GM23338 (cell line): ENCODE data around the gene PPM1N. TPM values are rescaled to one million over a fixed set of nuclear protein-coding genes. Genes with fewer than 3 reads are reported as not detected.

ENCODE experiments used
- ATAC-seq: fragments of 200-7000 bp; cut with Tn5 transposase; 3 replicates; pipeline ENCODE4 v1.9.1; 2020
- DNase-seq: peaks from one replicate; pipeline ENCODE4 v3.0.0-alpha.2; 2015; ENCODE audit warnings: low spot score
- H2AFZ ChIP-seq: fragments of 200-600 bp; sonication (generic); 2 replicates; pipeline ENCODE4 v1.8.0; 2016; ENCODE audit warnings: antibody characterized with exemption, mild to moderate bottlenecking, moderate library complexity
- H3F3A ChIP-seq: fragments of 200-600 bp; sonication (generic); replicated peaks from 2 replicates; pipeline ENCODE4 v1.8.0; 2017; ENCODE audit warnings: antibody characterized with exemption, mixed run types, low read depth
- H3K27ac ChIP-seq: fragments of 200-600 bp; sonication (generic); 2 replicates; pipeline ENCODE4 v1.6.1; 2016; ENCODE audit warnings: low read depth
- H3K27me3 ChIP-seq: fragments of 200-600 bp; sonication (generic); 2 replicates; pipeline ENCODE4 v1.8.0; 2016; ENCODE audit warnings: mild to moderate bottlenecking, mixed run types, moderate library complexity; ENCODE audit not compliant: insufficient read depth
- H3K36me3 ChIP-seq: fragments of 200-600 bp; sonication (generic); 2 replicates; pipeline ENCODE4 v1.8.0; 2016; ENCODE audit warnings: mild to moderate bottlenecking; ENCODE audit not compliant: insufficient read depth
- H3K4me1 ChIP-seq: fragments of 200-600 bp; sonication (generic); 2 replicates; pipeline ENCODE4 v1.8.0; 2016; ENCODE audit warnings: mild to moderate bottlenecking, moderate library complexity; ENCODE audit not compliant: insufficient read depth
- H3K4me2 ChIP-seq: fragments of 200-600 bp; sonication (generic); 2 replicates; pipeline ENCODE4 v1.7.1; 2017; ENCODE audit warnings: mixed run types
- H3K4me3 ChIP-seq: fragments of 200-600 bp; sonication (generic); 2 replicates; pipeline ENCODE4 v1.6.1; 2016; ENCODE audit warnings: mixed run types
- H3K79me2 ChIP-seq: fragments of 200-600 bp; sonication (generic); replicated peaks from 2 replicates; pipeline ENCODE4 v1.8.0; 2017; ENCODE audit warnings: mild to moderate bottlenecking; ENCODE audit not compliant: insufficient read depth
- H3K9me2 ChIP-seq: fragments of 200-600 bp; sonication (generic); 2 replicates; pipeline ENCODE4 v1.8.0; 2017; ENCODE audit not compliant: insufficient read depth
- H4K20me1 ChIP-seq: fragments of 200-600 bp; sonication (generic); replicated peaks from 2 replicates; pipeline ENCODE4 v1.8.0; 2017; ENCODE audit warnings: mild to moderate bottlenecking; ENCODE audit not compliant: insufficient read depth
- H3K27ac Mint-ChIP-seq: 2 replicates; pipeline ENCODE4 v1.8.0; 2020; ENCODE audit warnings: inconsistent platforms, mild to moderate bottlenecking, moderate library complexity, mixed read lengths
- H3K27me3 Mint-ChIP-seq: 3 replicates; pipeline ENCODE4 v1.8.0; 2022; ENCODE audit warnings: low read depth, mild to moderate bottlenecking, moderate library complexity, mixed read lengths, inconsistent platforms; ENCODE audit not compliant: insufficient read depth, poor library complexity
- H3K36me3 Mint-ChIP-seq: 3 replicates; pipeline ENCODE4 v1.8.0; 2021; ENCODE audit warnings: low read depth, mild to moderate bottlenecking, inconsistent platforms, moderate library complexity, mixed read lengths
- H3K4me1 Mint-ChIP-seq: 3 replicates; pipeline ENCODE4 v1.8.0; 2020; ENCODE audit warnings: mild to moderate bottlenecking, inconsistent platforms, mixed read lengths
- H3K4me3 Mint-ChIP-seq: 3 replicates; pipeline ENCODE4 v1.8.0; 2021; ENCODE audit warnings: moderate library complexity, mild to moderate bottlenecking, inconsistent platforms, mixed read lengths
- H3K9me3 Mint-ChIP-seq: 3 replicates; pipeline ENCODE4 v1.8.0; 2020; ENCODE audit warnings: moderate library complexity, mild to moderate bottlenecking, inconsistent platforms, mixed read lengths
- CREB1 ChIP-seq: fragments of 250-450 bp; sonication (Bioruptor Pico); IDR thresholded peaks from 2 replicates; pipeline ENCODE4 v1.5.0; 2020; ENCODE audit warnings: low read depth, mild to moderate bottlenecking, moderate library complexity
- CTCF ChIP-seq, 2 experiments: fragments of 200-600 bp in 1 of 2; sonication (generic) in 1 of 2; conservative IDR thresholded peaks; 2 replicates each; pipeline versions ENCODE4 v1.5.1 to v1.6.1; 2016 to 2017; ENCODE audit warnings: antibody characterized with exemption in 2 of 2, low read depth in 2 of 2, mild to moderate bottlenecking in 2 of 2, moderate library complexity in 1 of 2
- EZH2 ChIP-seq: fragments of 200-600 bp; sonication (generic); IDR thresholded peaks from one replicate; pipeline ENCODE4 v1.8.0; 2017; ENCODE audit warnings: antibody characterized with exemption, mild to moderate bottlenecking, low read depth; ENCODE audit not compliant: unreplicated experiment
- EZH2phosphoT487 ChIP-seq: fragments of 200-600 bp; sonication (generic); IDR thresholded peaks from one replicate; pipeline ENCODE4 v1.8.1; 2018; ENCODE audit warnings: antibody characterized with exemption; ENCODE audit not compliant: unreplicated experiment
- JUNB ChIP-seq: IDR thresholded peaks from one replicate; pipeline ENCODE4 v1.6.1; 2016; ENCODE audit warnings: antibody characterized with exemption; ENCODE audit not compliant: unreplicated experiment
- NANOG ChIP-seq: IDR thresholded peaks from 2 replicates; pipeline ENCODE4 v1.6.1; 2016; ENCODE audit warnings: antibody characterized with exemption, borderline replicate concordance
- POLR2AphosphoS5 ChIP-seq: IDR thresholded peaks from 2 replicates; pipeline ENCODE4 v1.6.1; 2016; ENCODE audit warnings: antibody characterized with exemption, low read depth
- REST ChIP-seq: IDR thresholded peaks from one replicate; pipeline ENCODE4 v1.6.1; 2018; ENCODE audit warnings: antibody characterized with exemption; ENCODE audit not compliant: unreplicated experiment
- STAT1 ChIP-seq: IDR thresholded peaks from one replicate; pipeline ENCODE4 v1.6.1; 2016; ENCODE audit warnings: antibody characterized with exemption; ENCODE audit not compliant: unreplicated experiment
- ZNF114 ChIP-seq: fragments of 250-450 bp; sonication (Bioruptor Pico); IDR thresholded peaks from 2 replicates; pipeline ENCODE4 v1.5.0; 2020; ENCODE audit warnings: mild to moderate bottlenecking, moderate library complexity
- ZNF331 ChIP-seq: fragments of 250-450 bp; sonication (Bioruptor Pico); IDR thresholded peaks from 2 replicates; pipeline ENCODE4 v1.5.0; 2020; ENCODE audit warnings: low read depth, mild to moderate bottlenecking, moderate library complexity
- polyA plus RNA-seq: library from polyadenylated mRNA; unstranded; fragments of >200 nt; fragmentation: Nextera tagmentation; extraction: Ambion mirVana; gene quantifications from 2 replicates; pipeline ENCODE4 v1.2.1, GENCODE V29; 2016
- total RNA-seq: library from RNA; depleted of rRNA; stranded (reverse); fragments of >200 nt; shearing (Covaris generic); gene quantifications from 2 replicates; pipeline ENCODE4 v1.2.3, GENCODE V29; 2014
- TF ChIP-seq, protein P1 (sequence below): fragments of 250-450 bp; sonication (Bioruptor Pico); IDR thresholded peaks from 2 replicates; pipeline ENCODE4 v1.5.0; 2020; ENCODE audit warnings: mild to moderate bottlenecking, moderate library complexity
- TF ChIP-seq, protein P2 (sequence below): IDR thresholded peaks from 2 replicates; pipeline ENCODE4 v1.6.1; 2016; ENCODE audit warnings: antibody characterized with exemption

The PPM1N gene
- total and polyA plus RNA-seq, 2 experiments from 2014 or later: 15.2 to 25.1 TPM

DNA sequence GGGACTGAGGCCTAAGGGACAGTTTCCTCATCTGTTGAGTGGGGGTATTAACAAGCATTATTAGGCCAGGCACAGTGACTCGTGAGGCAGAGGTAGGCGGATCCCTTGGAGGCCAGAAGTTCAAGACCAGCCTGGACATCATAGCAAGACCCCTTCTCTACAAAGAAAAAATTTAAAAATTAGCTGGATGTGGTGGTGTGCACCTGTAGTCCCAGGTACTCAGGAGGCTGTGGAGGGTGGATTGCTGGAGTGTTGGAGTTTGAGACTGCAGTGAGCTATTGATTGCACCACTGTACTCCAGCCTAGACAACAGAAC lies 41.8 kb upstream of the PPM1N start:
- Mint-ChIP-seq H3K4me1 (peaks cover 12% of the 10 kb centered on the region), H3K4me3 (no peak overlapping the region), H3K9me3 (peaks cover 6% of the 10 kb centered on the region), H3K27me3 (peaks cover 22% of the 10 kb centered on the region), H3K27ac (no peak overlapping the region), H3K36me3 (no peaks in the 10 kb centered on the region)
- Histone ChIP-seq H3K36me3 (no peaks in the 10 kb centered on the region), H3K4me2 (peak overlapping the region; percentile 72; the same call in 1 of the 2 replicates), H3K4me3 (0 out of 2 replicates have a peak overlapping the region, but pooled peaks have one; percentile 27), H4K20me1 (no peaks in the 10 kb centered on the region), H3K9me2 (no peaks in the 10 kb centered on the region), H3K79me2 (no peaks in the 10 kb centered on the region), H3F3A (peaks cover 14% of the 10 kb centered on the region; the same call in 1 of the 2 replicates), H3K4me1 (peaks cover 4% of the 10 kb centered on the region; the same call in 1 of the 2 replicates), H2AFZ (peak overlapping the region; percentile 97), H3K27ac (no peak overlapping the region), H3K27me3 (peaks cover 11% of the 10 kb centered on the region)
- DNase-seq (no peak), ATAC-seq (no peak)
- no peak for TF ChIP-seq EZH2phosphoT487
- TF ChIP-seq, protein P1, sequence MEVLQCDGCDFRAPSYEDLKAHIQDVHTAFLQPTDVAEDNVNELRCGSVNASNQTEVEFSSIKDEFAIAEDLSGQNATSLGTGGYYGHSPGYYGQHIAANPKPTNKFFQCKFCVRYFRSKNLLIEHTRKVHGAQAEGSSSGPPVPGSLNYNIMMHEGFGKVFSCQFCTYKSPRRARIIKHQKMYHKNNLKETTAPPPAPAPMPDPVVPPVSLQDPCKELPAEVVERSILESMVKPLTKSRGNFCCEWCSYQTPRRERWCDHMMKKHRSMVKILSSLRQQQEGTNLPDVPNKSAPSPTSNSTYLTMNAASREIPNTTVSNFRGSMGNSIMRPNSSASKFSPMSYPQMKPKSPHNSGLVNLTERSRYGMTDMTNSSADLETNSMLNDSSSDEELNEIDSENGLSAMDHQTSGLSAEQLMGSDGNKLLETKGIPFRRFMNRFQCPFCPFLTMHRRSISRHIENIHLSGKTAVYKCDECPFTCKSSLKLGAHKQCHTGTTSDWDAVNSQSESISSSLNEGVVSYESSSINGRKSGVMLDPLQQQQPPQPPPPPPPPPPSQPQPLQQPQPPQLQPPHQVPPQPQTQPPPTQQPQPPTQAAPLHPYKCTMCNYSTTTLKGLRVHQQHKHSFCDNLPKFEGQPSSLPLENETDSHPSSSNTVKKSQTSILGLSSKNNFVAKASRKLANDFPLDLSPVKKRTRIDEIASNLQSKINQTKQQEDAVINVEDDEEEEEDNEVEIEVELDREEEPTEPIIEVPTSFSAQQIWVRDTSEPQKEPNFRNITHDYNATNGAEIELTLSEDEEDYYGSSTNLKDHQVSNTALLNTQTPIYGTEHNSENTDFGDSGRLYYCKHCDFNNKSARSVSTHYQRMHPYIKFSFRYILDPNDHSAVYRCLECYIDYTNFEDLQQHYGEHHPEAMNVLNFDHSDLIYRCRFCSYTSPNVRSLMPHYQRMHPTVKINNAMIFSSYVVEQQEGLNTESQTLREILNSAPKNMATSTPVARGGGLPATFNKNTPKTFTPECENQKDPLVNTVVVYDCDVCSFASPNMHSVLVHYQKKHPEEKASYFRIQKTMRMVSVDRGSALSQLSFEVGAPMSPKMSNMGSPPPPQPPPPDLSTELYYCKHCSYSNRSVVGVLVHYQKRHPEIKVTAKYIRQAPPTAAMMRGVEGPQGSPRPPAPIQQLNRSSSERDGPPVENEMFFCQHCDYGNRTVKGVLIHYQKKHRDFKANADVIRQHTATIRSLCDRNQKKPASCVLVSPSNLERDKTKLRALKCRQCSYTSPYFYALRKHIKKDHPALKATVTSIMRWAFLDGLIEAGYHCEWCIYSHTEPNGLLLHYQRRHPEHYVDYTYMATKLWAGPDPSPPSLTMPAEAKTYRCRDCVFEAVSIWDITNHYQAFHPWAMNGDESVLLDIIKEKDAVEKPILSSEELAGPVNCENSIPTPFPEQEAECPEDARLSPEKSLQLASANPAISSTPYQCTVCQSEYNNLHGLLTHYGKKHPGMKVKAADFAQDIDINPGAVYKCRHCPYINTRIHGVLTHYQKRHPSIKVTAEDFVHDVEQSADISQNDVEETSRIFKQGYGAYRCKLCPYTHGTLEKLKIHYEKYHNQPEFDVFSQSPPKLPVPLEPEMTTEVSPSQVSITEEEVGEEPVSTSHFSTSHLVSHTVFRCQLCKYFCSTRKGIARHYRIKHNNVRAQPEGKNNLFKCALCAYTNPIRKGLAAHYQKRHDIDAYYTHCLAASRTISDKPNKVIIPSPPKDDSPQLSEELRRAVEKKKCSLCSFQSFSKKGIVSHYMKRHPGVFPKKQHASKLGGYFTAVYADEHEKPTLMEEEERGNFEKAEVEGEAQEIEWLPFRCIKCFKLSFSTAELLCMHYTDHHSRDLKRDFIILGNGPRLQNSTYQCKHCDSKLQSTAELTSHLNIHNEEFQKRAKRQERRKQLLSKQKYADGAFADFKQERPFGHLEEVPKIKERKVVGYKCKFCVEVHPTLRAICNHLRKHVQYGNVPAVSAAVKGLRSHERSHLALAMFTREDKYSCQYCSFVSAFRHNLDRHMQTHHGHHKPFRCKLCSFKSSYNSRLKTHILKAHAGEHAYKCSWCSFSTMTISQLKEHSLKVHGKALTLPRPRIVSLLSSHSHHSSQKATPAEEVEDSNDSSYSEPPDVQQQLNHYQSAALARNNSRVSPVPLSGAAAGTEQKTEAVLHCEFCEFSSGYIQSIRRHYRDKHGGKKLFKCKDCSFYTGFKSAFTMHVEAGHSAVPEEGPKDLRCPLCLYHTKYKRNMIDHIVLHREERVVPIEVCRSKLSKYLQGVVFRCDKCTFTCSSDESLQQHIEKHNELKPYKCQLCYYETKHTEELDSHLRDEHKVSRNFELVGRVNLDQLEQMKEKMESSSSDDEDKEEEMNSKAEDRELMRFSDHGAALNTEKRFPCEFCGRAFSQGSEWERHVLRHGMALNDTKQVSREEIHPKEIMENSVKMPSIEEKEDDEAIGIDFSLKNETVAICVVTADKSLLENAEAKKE (CRISPR knock-in tag): no peak
- TF ChIP-seq CTCF (conservative IDR thresholded peaks at IDR 0.05; ENCODE audit: low read depth in 2 of 2): no peak
- no peak for TF ChIP-seq CREB1
- TF ChIP-seq ZNF114 (CRISPR knock-in tag): no peak
- TF ChIP-seq, protein P2, sequence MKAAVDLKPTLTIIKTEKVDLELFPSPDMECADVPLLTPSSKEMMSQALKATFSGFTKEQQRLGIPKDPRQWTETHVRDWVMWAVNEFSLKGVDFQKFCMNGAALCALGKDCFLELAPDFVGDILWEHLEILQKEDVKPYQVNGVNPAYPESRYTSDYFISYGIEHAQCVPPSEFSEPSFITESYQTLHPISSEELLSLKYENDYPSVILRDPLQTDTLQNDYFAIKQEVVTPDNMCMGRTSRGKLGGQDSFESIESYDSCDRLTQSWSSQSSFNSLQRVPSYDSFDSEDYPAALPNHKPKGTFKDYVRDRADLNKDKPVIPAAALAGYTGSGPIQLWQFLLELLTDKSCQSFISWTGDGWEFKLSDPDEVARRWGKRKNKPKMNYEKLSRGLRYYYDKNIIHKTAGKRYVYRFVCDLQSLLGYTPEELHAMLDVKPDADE: no peak
- TF ChIP-seq POLR2AphosphoS5: no peak
- no peak for TF ChIP-seq JUNB
- TF ChIP-seq EZH2: no peak
- TF ChIP-seq REST: no peak
- TF ChIP-seq NANOG: no peak
- no peak for TF ChIP-seq STAT1
- TF ChIP-seq ZNF331 (CRISPR knock-in tag): no peak
